DOHH2 (cell line): ENCODE measurements around the gene P2RY6.

Source experiments
- CTCF ChIP-seq: fragments of 200-600 bp; sonication (generic); IDR thresholded peaks from one replicate; pipeline ENCODE4 v1.5.1; 2014; ENCODE audit warnings: antibody characterized with exemption, mild to moderate bottlenecking, low read depth, low read length; ENCODE audit not compliant: poor library complexity, severe bottlenecking
- EZH2phosphoT487 ChIP-seq: fragments of 200-600 bp; sonication (generic); IDR thresholded peaks from 2 replicates; pipeline ENCODE4 v1.6.1; 2017; ENCODE audit warnings: borderline replicate concordance, mild to moderate bottlenecking, antibody characterized with exemption, low read length, moderate library complexity, mixed read lengths

GRCh38 chr11:73223998-73224730, 48.0 kb upstream of the P2RY6 start:
- TF ChIP-seq CTCF = no peak
- TF ChIP-seq EZH2phosphoT487 = no peak
